ENCODE results near the gene TMCO1. TPM values are rescaled to one million over a fixed set of nuclear protein-coding genes. Genes with fewer than 3 reads are reported as not detected.

The TMCO1 gene
- total RNA-seq, 1 donor from 2014 or later = 51.9 TPM

DNA sequence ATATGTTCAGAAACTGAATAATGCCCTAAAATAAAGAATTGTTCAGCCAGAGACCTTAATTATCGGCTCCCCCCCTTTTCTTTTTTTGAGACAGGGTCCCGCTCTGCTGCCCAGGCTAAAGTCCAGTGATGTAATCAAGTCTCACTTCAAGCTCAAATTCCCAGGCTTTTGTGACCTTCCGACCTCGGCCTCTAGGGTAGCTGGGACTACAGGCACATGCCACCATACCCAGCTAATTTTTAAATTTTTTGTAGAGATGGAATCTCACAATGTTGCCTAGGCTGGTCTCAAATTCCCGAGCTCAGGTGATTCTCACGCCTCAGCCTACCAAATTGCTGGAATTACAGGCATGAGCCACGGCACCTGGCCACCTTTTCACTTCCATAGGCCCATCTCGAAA, 26.5 kb downstream of the TMCO1 start:
- no peak overlapping the region for H3K27ac ChIP-seq (replicated peaks)
- H3K9me3 ChIP-seq (replicated peaks) = peaks cover 5% of the 10 kb centered on the region
- TF ChIP-seq, protein P1, sequence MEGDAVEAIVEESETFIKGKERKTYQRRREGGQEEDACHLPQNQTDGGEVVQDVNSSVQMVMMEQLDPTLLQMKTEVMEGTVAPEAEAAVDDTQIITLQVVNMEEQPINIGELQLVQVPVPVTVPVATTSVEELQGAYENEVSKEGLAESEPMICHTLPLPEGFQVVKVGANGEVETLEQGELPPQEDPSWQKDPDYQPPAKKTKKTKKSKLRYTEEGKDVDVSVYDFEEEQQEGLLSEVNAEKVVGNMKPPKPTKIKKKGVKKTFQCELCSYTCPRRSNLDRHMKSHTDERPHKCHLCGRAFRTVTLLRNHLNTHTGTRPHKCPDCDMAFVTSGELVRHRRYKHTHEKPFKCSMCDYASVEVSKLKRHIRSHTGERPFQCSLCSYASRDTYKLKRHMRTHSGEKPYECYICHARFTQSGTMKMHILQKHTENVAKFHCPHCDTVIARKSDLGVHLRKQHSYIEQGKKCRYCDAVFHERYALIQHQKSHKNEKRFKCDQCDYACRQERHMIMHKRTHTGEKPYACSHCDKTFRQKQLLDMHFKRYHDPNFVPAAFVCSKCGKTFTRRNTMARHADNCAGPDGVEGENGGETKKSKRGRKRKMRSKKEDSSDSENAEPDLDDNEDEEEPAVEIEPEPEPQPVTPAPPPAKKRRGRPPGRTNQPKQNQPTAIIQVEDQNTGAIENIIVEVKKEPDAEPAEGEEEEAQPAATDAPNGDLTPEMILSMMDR (IDR thresholded peaks at IDR 0.05; ENCODE audit: borderline replicate concordance) = no peak
- intact Hi-C loops (cut with micrococcal nuclease) = no loop called here
- H3K4me3 ChIP-seq = no peak overlapping the region
- peaks cover 19% of the 10 kb centered on the region for H3K4me1 ChIP-seq
- H3K27me3 ChIP-seq (ENCODE audit: low read depth) = no peaks in the 10 kb centered on the region
- peaks cover 57% of the 10 kb centered on the region for H3K36me3 ChIP-seq
- no peak for DNase-seq

DNA sequence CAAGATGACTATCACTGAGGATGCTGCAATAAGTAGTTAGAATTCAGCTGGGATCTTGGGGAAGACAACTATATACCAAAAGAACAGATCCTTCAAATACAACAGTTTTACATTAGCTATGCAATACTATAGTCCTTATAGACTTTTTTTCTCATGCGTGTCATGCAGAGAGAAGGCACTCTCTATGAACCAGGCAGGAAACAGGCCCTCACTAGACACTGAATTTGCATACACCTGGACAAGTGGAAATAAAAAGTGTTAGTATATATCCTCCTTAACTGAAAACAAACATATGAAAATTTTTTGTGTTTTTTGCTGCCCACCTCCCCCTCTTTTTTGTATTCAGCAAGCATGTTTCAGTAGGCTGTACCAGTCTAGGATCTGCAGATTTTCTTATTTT, 29.9 kb downstream of the TMCO1 start:
- Histone ChIP-seq H3K27ac (replicated peaks) (no peak overlapping the region), H3K4me1 (peaks cover 19% of the 10 kb centered on the region), H3K36me3 (peaks cover 59% of the 10 kb centered on the region), H3K9me3 (replicated peaks) (peaks cover 10% of the 10 kb centered on the region), H3K27me3 (ENCODE audit: low read depth) (no peaks in the 10 kb centered on the region), H3K4me3 (no peak overlapping the region)
- TF ChIP-seq, protein P1 (IDR thresholded peaks at IDR 0.05; ENCODE audit: borderline replicate concordance) = no peak
- intact Hi-C loops (cut with micrococcal nuclease) = no loop called here
- DNase-seq = no peak

DNA sequence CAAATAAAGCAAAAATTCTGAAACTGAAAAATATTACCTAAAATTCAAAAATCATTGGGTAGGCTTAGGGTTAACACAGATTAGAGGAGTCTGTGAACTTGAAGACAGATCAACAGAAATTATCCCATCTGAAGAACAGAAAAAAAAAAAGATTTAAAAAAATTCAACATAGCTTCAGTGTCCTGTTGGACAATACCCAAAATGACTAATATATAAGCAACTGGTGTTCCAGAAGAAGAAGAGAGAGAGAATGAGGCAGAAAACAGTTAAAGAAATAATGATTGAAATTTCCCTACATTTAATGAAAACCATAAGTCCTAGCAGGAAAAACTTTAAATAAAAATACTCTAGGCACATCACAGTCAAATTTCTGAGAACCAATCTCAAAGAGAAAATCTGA, 31.5 kb downstream of the TMCO1 start:
- no peak overlapping the region for H3K27ac ChIP-seq (replicated peaks)
- intact Hi-C loops (cut with micrococcal nuclease) = no loop called here
- H3K9me3 ChIP-seq (replicated peaks) = peaks cover 10% of the 10 kb centered on the region
- peaks cover 19% of the 10 kb centered on the region for H3K4me1 ChIP-seq
- DNase-seq = no peak
- H3K27me3 ChIP-seq (ENCODE audit: low read depth) = no peaks in the 10 kb centered on the region
- TF ChIP-seq, protein P1 (IDR thresholded peaks at IDR 0.05; ENCODE audit: borderline replicate concordance) = no peak
- no peak overlapping the region for H3K4me3 ChIP-seq
- peaks cover 52% of the 10 kb centered on the region for H3K36me3 ChIP-seq

DNA sequence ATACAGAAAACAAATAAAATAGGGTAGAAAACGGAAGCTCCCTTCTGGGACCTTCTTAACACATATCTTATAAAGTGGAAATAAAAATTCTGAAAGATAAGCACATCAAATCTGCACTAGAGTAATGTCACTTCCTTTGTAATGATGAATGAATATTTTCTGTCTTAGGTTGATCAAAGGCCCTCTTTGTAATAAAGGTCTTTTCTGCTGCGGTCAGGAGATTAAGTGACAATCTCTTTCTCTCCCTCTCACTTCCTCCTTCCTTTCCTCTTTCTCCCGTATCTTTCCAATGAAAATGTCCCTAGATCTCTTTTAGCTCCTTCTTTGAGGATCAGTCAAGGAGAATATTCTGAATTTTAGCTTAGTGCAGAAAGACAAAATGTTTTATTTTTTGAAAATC, 33.8 kb downstream of the TMCO1 start:
- H3K4me1 ChIP-seq = peaks cover 15% of the 10 kb centered on the region

DNA sequence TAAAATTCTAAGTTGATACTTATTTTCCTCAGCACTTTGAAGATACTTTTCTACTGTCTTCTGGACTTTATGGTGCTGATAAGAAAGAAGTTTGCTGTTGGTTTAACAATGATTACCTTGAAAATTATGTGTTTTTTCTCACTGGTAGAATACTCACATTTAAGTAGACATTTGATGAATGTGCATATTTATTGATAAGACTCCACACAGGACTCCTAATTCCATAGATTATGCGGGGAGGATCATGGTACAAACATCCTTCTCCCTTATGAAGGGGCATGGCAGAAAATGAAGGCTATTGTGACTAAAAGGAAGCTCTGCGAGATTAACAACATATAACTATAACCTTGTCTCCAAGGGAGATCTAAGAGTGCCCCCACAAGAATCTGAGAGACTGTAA, 41.8 kb downstream of the TMCO1 start:
- H3K27me3 ChIP-seq (ENCODE audit: low read depth) = no peaks in the 10 kb centered on the region
- no peak for DNase-seq
- no peaks in the 10 kb centered on the region for H3K4me1 ChIP-seq
- TF ChIP-seq, protein P1 (IDR thresholded peaks at IDR 0.05; ENCODE audit: borderline replicate concordance) = no peak
- intact Hi-C loops (cut with micrococcal nuclease) = no loop called here
- peaks cover 31% of the 10 kb centered on the region for H3K36me3 ChIP-seq
- H3K27ac ChIP-seq (replicated peaks) = no peak overlapping the region
- no peaks in the 10 kb centered on the region for H3K9me3 ChIP-seq (replicated peaks)
- no peak overlapping the region for H3K4me3 ChIP-seq

More for the DNA sequence above, 33.8 kb downstream of the TMCO1 start:
- no peaks in the 10 kb centered on the region for H3K27me3 ChIP-seq (ENCODE audit: low read depth)
- no peak overlapping the region for H3K27ac ChIP-seq (replicated peaks)
- peaks cover 33% of the 10 kb centered on the region for H3K36me3 ChIP-seq
- peaks cover 10% of the 10 kb centered on the region for H3K9me3 ChIP-seq (replicated peaks)
- TF ChIP-seq, protein P1 (IDR thresholded peaks at IDR 0.05; ENCODE audit: borderline replicate concordance) = no peak
- intact Hi-C loops (cut with micrococcal nuclease) = no loop called here
- no peak overlapping the region for H3K4me3 ChIP-seq
- no peak for DNase-seq

DNA sequence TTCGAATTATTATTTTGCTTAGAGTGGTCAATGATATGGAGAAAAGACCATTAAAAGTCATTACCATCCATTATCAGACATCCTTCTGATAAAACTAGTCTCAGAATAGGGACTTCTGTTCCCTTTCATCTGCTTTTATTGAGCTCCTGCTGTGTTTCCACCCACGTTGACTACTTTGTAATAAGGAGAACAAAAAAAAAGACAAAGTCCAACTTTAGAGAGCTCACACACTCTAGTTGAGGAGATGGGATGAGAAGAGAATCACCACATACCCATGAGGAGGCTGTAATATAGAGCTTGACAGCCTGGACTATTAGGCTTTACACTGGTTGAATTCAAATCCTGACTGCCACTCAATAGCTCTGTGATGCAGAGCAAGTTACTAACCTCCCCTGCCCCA, 42.5 kb downstream of the TMCO1 start:
- H3K27ac ChIP-seq (replicated peaks) = no peak overlapping the region
- no peak overlapping the region for H3K4me3 ChIP-seq
- H3K27me3 ChIP-seq (ENCODE audit: low read depth) = no peaks in the 10 kb centered on the region
- intact Hi-C loops (cut with micrococcal nuclease) = no loop called here
- peaks cover 31% of the 10 kb centered on the region for H3K36me3 ChIP-seq
- no peaks in the 10 kb centered on the region for H3K9me3 ChIP-seq (replicated peaks)
- H3K4me1 ChIP-seq = no peaks in the 10 kb centered on the region
- no peak for DNase-seq
- TF ChIP-seq, protein P1 (IDR thresholded peaks at IDR 0.05; ENCODE audit: borderline replicate concordance) = no peak

Measured in left ventricle myocardium inferior (tissue), 1 donor.